Fibroblast of lung (primary cell): ENCODE data around the gene MICA.
"Not testable (repeated sequence)": the region's sequence is repeated elsewhere in the genome, so short reads cannot be mapped to it uniquely, and the experiment has no call there.

Experiments used
- EZH2 ChIP-seq: IDR thresholded peaks from 2 replicates; pipeline ENCODE4 v1.5.1; 2012; ENCODE audit warnings: low read length, control low read depth, mild to moderate bottlenecking; ENCODE audit errors: missing control alignments
- TF ChIP-seq, protein P1 (sequence below), 2 donors: IDR thresholded peaks in 1 of 2; conservative IDR thresholded peaks in 1 of 2; 1 replicate in 1 of 2; 2 replicates in 1 of 2; pipeline ENCODE4 v1.5.1; 2011 to 2012; ENCODE audit warnings: low read length in 2 of 2, control low read depth in 1 of 2, inconsistent platforms in 1 of 2, low read depth in 1 of 2, mild to moderate bottlenecking in 1 of 2

DNA sequence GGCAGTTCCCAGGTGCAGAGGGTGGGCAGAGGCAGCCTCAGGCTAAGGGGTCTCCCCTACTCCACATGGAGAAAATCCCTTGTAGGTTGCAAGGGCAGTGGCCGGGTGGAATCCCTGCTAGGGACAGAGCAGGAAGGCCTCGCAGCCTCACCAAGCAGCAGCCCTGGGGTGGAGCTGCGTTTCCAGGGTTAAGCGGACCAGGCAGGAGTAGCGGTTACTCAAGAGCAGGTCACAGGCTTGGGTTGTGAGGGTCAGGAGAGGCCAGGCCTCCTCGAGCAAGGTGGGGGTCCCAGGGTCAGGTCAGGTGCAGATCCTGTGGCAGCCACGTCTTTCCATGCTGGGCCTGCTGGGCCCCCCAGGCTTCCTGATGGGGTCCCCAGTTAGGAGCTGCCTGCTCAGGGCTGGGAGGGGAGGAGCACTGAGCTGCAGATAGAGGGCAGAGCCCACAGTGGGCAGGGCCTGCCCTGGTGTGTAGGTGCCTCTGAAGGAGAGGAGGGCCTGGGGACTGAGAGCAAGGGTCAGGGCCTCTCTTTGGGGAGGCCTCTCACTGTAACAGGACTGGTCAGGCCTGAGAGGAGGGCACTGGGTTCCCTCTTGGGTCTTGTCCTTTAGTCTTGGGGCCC lies 10.9 kb downstream of the MICA start:
- TF ChIP-seq, protein P1, sequence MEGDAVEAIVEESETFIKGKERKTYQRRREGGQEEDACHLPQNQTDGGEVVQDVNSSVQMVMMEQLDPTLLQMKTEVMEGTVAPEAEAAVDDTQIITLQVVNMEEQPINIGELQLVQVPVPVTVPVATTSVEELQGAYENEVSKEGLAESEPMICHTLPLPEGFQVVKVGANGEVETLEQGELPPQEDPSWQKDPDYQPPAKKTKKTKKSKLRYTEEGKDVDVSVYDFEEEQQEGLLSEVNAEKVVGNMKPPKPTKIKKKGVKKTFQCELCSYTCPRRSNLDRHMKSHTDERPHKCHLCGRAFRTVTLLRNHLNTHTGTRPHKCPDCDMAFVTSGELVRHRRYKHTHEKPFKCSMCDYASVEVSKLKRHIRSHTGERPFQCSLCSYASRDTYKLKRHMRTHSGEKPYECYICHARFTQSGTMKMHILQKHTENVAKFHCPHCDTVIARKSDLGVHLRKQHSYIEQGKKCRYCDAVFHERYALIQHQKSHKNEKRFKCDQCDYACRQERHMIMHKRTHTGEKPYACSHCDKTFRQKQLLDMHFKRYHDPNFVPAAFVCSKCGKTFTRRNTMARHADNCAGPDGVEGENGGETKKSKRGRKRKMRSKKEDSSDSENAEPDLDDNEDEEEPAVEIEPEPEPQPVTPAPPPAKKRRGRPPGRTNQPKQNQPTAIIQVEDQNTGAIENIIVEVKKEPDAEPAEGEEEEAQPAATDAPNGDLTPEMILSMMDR (conservative IDR thresholded peaks at IDR 0.05 in 1 of 2, IDR thresholded peaks at IDR 0.05 in 1 of 2; ENCODE audit: low read depth in 1 of 2, low read length in 2 of 2) = not testable (repeated sequence)
- not testable (repeated sequence) for TF ChIP-seq EZH2
